IMR-90 (cell line): Measurements from ENCODE around the gene SLC9A5. TPM values are rescaled to one million over a fixed set of nuclear protein-coding genes. Genes with fewer than 3 reads are reported as not detected.
A peak's percentile ranks its signal among the peaks of the same experiment; 100 is the strongest.

Experiments used
- ATAC-seq: fragments of 200-7000 bp; cut with Tn5 transposase; 2 replicates; pipeline ENCODE4 v1.9.1; 2020; ENCODE audit warnings: low read depth, mild to moderate bottlenecking, moderate library complexity
- BruUV-seq: library from RNA; stranded (reverse); fragments of 400-500 nt; replicated peaks from 2 replicates; lab custom pipeline; 2021; lab: Mats Ljungman, UMichigan
- CTCF ChIA-PET: fragments of 300-600 bp; formaldehyde crosslinking; extraction: SDS; loops from one replicate; lab custom pipeline; 2021; ENCODE audit warnings: antibody characterized with exemption; lab: Yijun Ruan, JAX
- POLR2A ChIA-PET: fragments of 300-600 bp; sonication (Branson Sonifier 250); formaldehyde crosslinking; loops from one replicate; lab custom pipeline; 2022; ENCODE audit warnings: antibody characterized with exemption; ENCODE audit not compliant: unreplicated experiment; lab: Charles Lee
- DNase-seq: peaks from one replicate; pipeline ENCODE4 v3.0.0; 2013
- H2AFZ ChIP-seq: replicated peaks from 2 replicates; pipeline ENCODE3; 2013; ENCODE audit warnings: low read length, mild to moderate bottlenecking; ENCODE audit not compliant: poor library complexity
- H2AK5ac ChIP-seq: 2 replicates; pipeline ENCODE4 v1.6.1; 2013; ENCODE audit warnings: low read depth, low read length, inconsistent platforms
- H2AK9ac ChIP-seq: replicated peaks from 2 replicates; pipeline ENCODE3; 2013; ENCODE audit warnings: mild to moderate bottlenecking, low read depth, low read length, moderate library complexity; ENCODE audit not compliant: poor library complexity
- H2BK120ac ChIP-seq: 2 replicates; pipeline ENCODE4 v1.6.1; 2013; ENCODE audit warnings: low read depth, low read length, inconsistent platforms
- H2BK15ac ChIP-seq: 3 replicates; pipeline ENCODE4 v1.6.1; 2013; ENCODE audit warnings: low read depth, low read length, inconsistent platforms
- H2BK20ac ChIP-seq: 2 replicates; pipeline ENCODE4 v1.6.1; 2013; ENCODE audit warnings: low read depth, mild to moderate bottlenecking, inconsistent platforms, low read length, moderate library complexity
- H2BK5ac ChIP-seq: 2 replicates; pipeline ENCODE4 v1.6.1; 2013; ENCODE audit warnings: mild to moderate bottlenecking, low read depth, low read length, inconsistent platforms; ENCODE audit not compliant: poor library complexity, severe bottlenecking
- H3K14ac ChIP-seq: replicated peaks from 2 replicates; pipeline ENCODE4 v1.6.1; 2013; ENCODE audit warnings: low read depth, low read length, inconsistent platforms
- H3K18ac ChIP-seq: 2 replicates; pipeline ENCODE4 v1.6.1; 2013; ENCODE audit warnings: low read depth, low read length, control low read depth
- H3K23ac ChIP-seq: 2 replicates; pipeline ENCODE4 v1.6.1; 2013; ENCODE audit warnings: low read depth, low read length, inconsistent platforms
- H3K27ac ChIP-seq: 2 replicates; pipeline ENCODE4 v1.5.1; 2013; ENCODE audit warnings: mild to moderate bottlenecking, control low read depth, low read length; ENCODE audit not compliant: insufficient read depth
- H3K27me3 ChIP-seq: 2 replicates; pipeline ENCODE4 v1.6.1; 2013; ENCODE audit warnings: low read length; ENCODE audit not compliant: control insufficient read depth, insufficient read depth
- H3K36me3 ChIP-seq: 2 replicates; pipeline ENCODE4 v1.6.1; 2013; ENCODE audit warnings: low read length, mixed read lengths; ENCODE audit not compliant: control insufficient read depth, insufficient read depth
- H3K4ac ChIP-seq: 2 replicates; pipeline ENCODE4 v1.6.1; 2013; ENCODE audit warnings: low read depth, low read length, inconsistent platforms
- H3K4me1 ChIP-seq: 2 replicates; pipeline ENCODE4 v1.6.1; 2013; ENCODE audit warnings: low read length, mixed read lengths; ENCODE audit not compliant: control insufficient read depth, insufficient read depth
- H3K4me2 ChIP-seq: 2 replicates; pipeline ENCODE4 v1.6.1; 2013; ENCODE audit warnings: low read depth, mild to moderate bottlenecking, control low read depth, low read length, moderate library complexity
- H3K4me3 ChIP-seq: 2 replicates; pipeline ENCODE4 v1.5.1; 2013; ENCODE audit warnings: low read depth, mild to moderate bottlenecking, control low read depth, low read length, moderate library complexity; ENCODE audit not compliant: insufficient read depth
- H3K56ac ChIP-seq: 2 replicates; pipeline ENCODE4 v1.6.1; 2013; ENCODE audit warnings: low read length, inconsistent platforms; ENCODE audit not compliant: insufficient read depth; ENCODE audit errors: extremely low read depth
- H3K79me1 ChIP-seq, 2 experiments: 2 replicates each; pipeline ENCODE4 v1.6.1; 2013; ENCODE audit warnings: low read length in 2 of 2, inconsistent platforms in 1 of 2, low read depth in 1 of 2
- H3K9ac ChIP-seq: 2 replicates; pipeline ENCODE4 v1.6.1; 2013; ENCODE audit warnings: low read depth, low read length, control low read depth
- H3K9me1 ChIP-seq: 2 replicates; pipeline ENCODE4 v1.6.1; 2013; ENCODE audit warnings: low read length, inconsistent platforms; ENCODE audit not compliant: insufficient read depth
- H3K9me3 ChIP-seq: 2 replicates; pipeline ENCODE4 v1.6.1; 2013; ENCODE audit warnings: low read length; ENCODE audit not compliant: control insufficient read depth, insufficient read depth
- H4K20me1 ChIP-seq: 2 replicates; pipeline ENCODE4 v1.6.1; 2013; ENCODE audit warnings: low read length, inconsistent platforms; ENCODE audit not compliant: insufficient read depth
- H4K5ac ChIP-seq: 2 replicates; pipeline ENCODE4 v1.6.1; 2013; ENCODE audit warnings: mild to moderate bottlenecking, low read depth, low read length, control low read depth
- H4K8ac ChIP-seq, 2 experiments: 2 replicates each; pipeline ENCODE4 v1.6.1; 2013; ENCODE audit warnings: low read depth in 2 of 2, low read length in 2 of 2, control low read depth in 1 of 2, inconsistent platforms in 1 of 2
- H4K91ac ChIP-seq: 2 replicates; pipeline ENCODE4 v1.6.1; 2013; ENCODE audit warnings: low read depth, low read length, inconsistent platforms; ENCODE audit not compliant: insufficient read depth
- BHLHE40 ChIP-seq: fragments of 150-350 bp; IDR thresholded peaks from 2 replicates; pipeline ENCODE4 v1.6.1; 2016; ENCODE audit warnings: mild to moderate bottlenecking, low read depth, low read length
- CEBPB ChIP-seq: IDR thresholded peaks from 2 replicates; pipeline ENCODE4 v1.6.1; 2012; ENCODE audit warnings: low read depth, low read length, improper control_type of control experiment
- CHD1 ChIP-seq: IDR thresholded peaks from 2 replicates; pipeline ENCODE4 v1.6.1; 2012; ENCODE audit warnings: low read depth, low read length, improper control_type of control experiment
- CTCF ChIP-seq: conservative IDR thresholded peaks from 2 replicates; pipeline ENCODE4 v1.5.1; 2012; ENCODE audit warnings: mild to moderate bottlenecking, low read depth, low read length, improper control_type of control experiment
- ELK1 ChIP-seq: fragments of 150-350 bp; IDR thresholded peaks from 2 replicates; pipeline ENCODE4 v1.6.1; 2016; ENCODE audit warnings: low read depth, mild to moderate bottlenecking, low read length, moderate library complexity, borderline replicate concordance
- FOS ChIP-seq: fragments of 150-350 bp; IDR thresholded peaks from 2 replicates; pipeline ENCODE4 v1.6.1; 2016; ENCODE audit warnings: low read depth, low read length
- MAFK ChIP-seq: IDR thresholded peaks from 2 replicates; pipeline ENCODE4 v1.6.1; 2012; ENCODE audit warnings: low read depth, low read length, improper control_type of control experiment
- MXI1 ChIP-seq: IDR thresholded peaks from 2 replicates; pipeline ENCODE4 v1.6.1; 2012; ENCODE audit warnings: low read depth, mild to moderate bottlenecking, low read length, moderate library complexity, borderline replicate concordance
- NFE2L2 ChIP-seq: fragments of 150-350 bp; IDR thresholded peaks from 2 replicates; pipeline ENCODE4 v1.6.1; 2016; ENCODE audit warnings: low read depth, mild to moderate bottlenecking, low read length
- POLR2A ChIP-seq: IDR thresholded peaks from 2 replicates; pipeline ENCODE4 v1.6.1; 2012; ENCODE audit warnings: mild to moderate bottlenecking, low read depth, low read length
- RAD21 ChIP-seq: IDR thresholded peaks from 2 replicates; pipeline ENCODE4 v1.6.1; 2012; ENCODE audit warnings: low read length, improper control_type of control experiment
- RCOR1 ChIP-seq: IDR thresholded peaks from 2 replicates; pipeline ENCODE4 v1.6.1; 2012; ENCODE audit warnings: mild to moderate bottlenecking, low read length, improper control_type of control experiment; ENCODE audit not compliant: insufficient replicate concordance
- RFX5 ChIP-seq: IDR thresholded peaks from 2 replicates; pipeline ENCODE4 v1.8.0; 2012; ENCODE audit warnings: low read depth, mild to moderate bottlenecking, low read length, moderate library complexity
- SMC3 ChIP-seq: fragments of 150-350 bp; IDR thresholded peaks from 2 replicates; pipeline ENCODE4 v1.6.1; 2016; ENCODE audit warnings: low read depth, mild to moderate bottlenecking, antibody characterized with exemption, low read length, moderate library complexity
- USF2 ChIP-seq: fragments of 150-350 bp; IDR thresholded peaks from 2 replicates; pipeline ENCODE4 v1.6.1; 2017; ENCODE audit warnings: mild to moderate bottlenecking, antibody characterized with exemption, low read length, low read depth
- WGBS, 2 experiments: methylation state at CpG; one replicate each; pipeline versions ENCODE4 v1.1.5 to v1.1.7; 2013; ENCODE audit warnings: missing lambda C conversion rate in 2 of 2; ENCODE audit not compliant: insufficient read length in 1 of 2; ENCODE audit errors: extremely low coverage in 2 of 2; 5-methylcytosine and 5-hydroxymethylcytosine counted together
- dilution Hi-C: fragments of 300-500 bp; cut with HindIII; formaldehyde crosslinking; loops from one replicate; pipeline ENCODE4 v1.14.3; 2018; ENCODE audit warnings: low sequenced_read_pairs; ENCODE audit not compliant: unreplicated experiment
- in situ Hi-C: fragments of 300-500 bp; cut with MboI; formaldehyde crosslinking; loops from 3 replicates; pipeline ENCODE4 v1.14.3; 2019; ENCODE audit warnings: low sequenced_read_pairs, inconsistent platforms, mixed read lengths
- intact Hi-C: fragments of 100-400 bp; cut with micrococcal nuclease; formaldehyde crosslinking; loops from 2 replicates; pipeline ENCODE4 v1.10.0; 2022
- polyA plus RNA-seq, 3 experiments: library from polyadenylated mRNA; depleted of rRNA; stranded (reverse); fragments of >200 nt; gene quantifications; 2 replicates each; pipeline ENCODE4 v1.2.3, GENCODE V29; 2012; ENCODE audit warnings: low replicate concordance in 1 of 3
- total RNA-seq: library from RNA; depleted of rRNA; stranded (reverse); fragments of >200 nt; gene quantifications from 2 replicates; pipeline ENCODE4 v1.2.3, GENCODE V29; 2012

The SLC9A5 gene
- total and polyA plus RNA-seq, 2 of the 4 experiments (the other 2 are of a cell fraction) = 1.8 to 5.7 TPM

- Histone ChIP-seq H3K56ac (no peak overlapping the region), H3K79me1 (no peaks in the 10 kb centered on the region), H3K4ac (no peak overlapping the region), H2AK9ac (no peak overlapping the region), H3K18ac (no peak overlapping the region), H4K8ac (no peak overlapping the region), H2BK15ac (no peak overlapping the region), H2BK5ac (no peak overlapping the region), H3K27ac (no peak overlapping the region), H2AFZ (no peak overlapping the region), H3K36me3 (no peaks in the 10 kb centered on the region), H4K20me1 (no peaks in the 10 kb centered on the region), H3K9me3 (no peaks in the 10 kb centered on the region), H3K4me3 (no peak overlapping the region), H3K14ac (no peak overlapping the region), H3K4me2 (no peak overlapping the region), H3K27me3 (no peaks in the 10 kb centered on the region), H2AK5ac (peak overlapping the region; percentile 4; the same call in 1 of the 2 replicates), H3K23ac (no peak overlapping the region), H3K4me1 (peaks cover 4% of the 10 kb centered on the region), H2BK120ac (no peak overlapping the region; the same call in 1 of the 2 replicates), H3K9ac (no peak overlapping the region), H3K9me1 (no peaks in the 10 kb centered on the region; the same call in 1 of the 2 replicates), H2BK20ac (no peak overlapping the region), H4K91ac (no peak overlapping the region), H4K5ac (no peak overlapping the region)
- intact Hi-C loops = no loop called here
- WGBS, 2 experiments = no CpG with 5 or more reads among the region's 8 CpGs
- dilution Hi-C loops = no loop called here
- DNase-seq (no peak), ATAC-seq (no peak)
- in situ Hi-C loops = no loop called here
- TF ChIP-seq USF2 = no peak
- no peak for TF ChIP-seq MAFK
- TF ChIP-seq FOS = no peak
- TF ChIP-seq RFX5 = no peak
- TF ChIP-seq POLR2A = no peak
- no peak for TF ChIP-seq RCOR1
- no peak for TF ChIP-seq BHLHE40
- TF ChIP-seq NFE2L2 = no peak
- no peak for TF ChIP-seq CHD1
- no peak for TF ChIP-seq CEBPB
- no peak for TF ChIP-seq RAD21
- TF ChIP-seq ELK1 = no peak
- no peak for TF ChIP-seq CTCF
- TF ChIP-seq SMC3 = no peak
- no peak for TF ChIP-seq MXI1
- ChIA-PET CTCF (no interaction called here), POLR2A (no interaction called here)
- no TSS peak for BruUV-seq
Measured at GRCh38 chr16:67302970-67303369, 54.2 kb downstream of the SLC9A5 start.
